Activated CD4-positive, alpha-beta T cell treated with anti-CD3 and anti-CD28 coated beads, Interleukin-2, amount 50 U/mL, for 48 hours (primary cell): ENCODE measurements around the gene SMIM44.

ENCODE experiments used
- DNase-seq, 2 experiments: peaks; one replicate each; pipeline ENCODE4 v3.0.0-alpha.2; 2020

The SMIM44 gene

GRCh38 chr19:3499738-3500428, 16.6 kb upstream of the SMIM44 start:
- peak in 1 of 2 experiments; percentile 17 for DNase-seq

GRCh38 chr19:3497757-3498520, 14.7 kb upstream of the SMIM44 start:
- DNase-seq, result no peak

DNA sequence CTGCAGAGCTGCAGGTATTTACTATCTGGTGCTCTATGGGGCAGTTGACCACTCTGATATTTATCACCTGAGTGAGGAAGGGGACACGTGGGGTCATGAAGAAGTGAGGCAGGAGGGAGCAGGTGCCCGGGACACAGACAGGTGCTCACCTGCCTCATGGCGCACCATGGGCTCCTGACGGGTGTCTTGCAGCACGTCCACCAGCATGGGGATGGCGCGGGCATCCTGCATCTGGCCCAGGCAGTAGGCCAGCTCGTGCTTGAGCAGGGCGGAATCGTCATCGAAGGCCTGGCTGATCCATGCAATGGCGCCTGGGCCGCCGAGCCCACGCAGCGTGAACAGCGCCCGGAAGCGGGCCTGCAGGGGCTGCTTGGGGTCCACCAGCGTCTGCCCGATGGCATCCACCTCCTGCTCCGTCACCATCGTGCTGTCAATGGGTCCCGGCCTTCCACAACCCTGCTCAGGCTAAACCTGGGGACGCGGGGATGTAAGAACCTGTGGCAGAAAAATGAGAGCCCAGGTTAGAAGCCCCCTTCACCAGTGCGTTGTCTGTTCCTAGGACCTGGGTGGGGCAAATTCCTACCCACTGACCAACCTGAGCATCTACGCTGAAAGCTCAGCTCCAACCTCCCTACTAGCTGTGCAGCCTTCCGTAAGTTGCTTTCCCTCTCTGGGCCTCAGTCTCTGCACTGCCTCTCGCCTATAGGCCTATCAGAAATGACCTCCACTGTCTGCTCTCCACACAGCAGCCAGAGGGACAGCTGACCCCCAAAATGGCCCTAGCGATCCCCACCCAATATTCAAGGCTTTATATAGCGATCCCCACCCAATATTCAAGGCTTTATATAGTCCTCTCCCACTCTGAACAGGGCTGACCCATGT, 13.4 kb upstream of the SMIM44 start:
- no peak for DNase-seq

GRCh38 chr19:3494559-3494958, 11.3 kb upstream of the SMIM44 start:
- peak; percentile 67 to 75 for DNase-seq

- peak; percentile 49 to 61 for DNase-seq
Measured at GRCh38 chr19:3494051-3494450, 10.8 kb upstream of the SMIM44 start.

DNA sequence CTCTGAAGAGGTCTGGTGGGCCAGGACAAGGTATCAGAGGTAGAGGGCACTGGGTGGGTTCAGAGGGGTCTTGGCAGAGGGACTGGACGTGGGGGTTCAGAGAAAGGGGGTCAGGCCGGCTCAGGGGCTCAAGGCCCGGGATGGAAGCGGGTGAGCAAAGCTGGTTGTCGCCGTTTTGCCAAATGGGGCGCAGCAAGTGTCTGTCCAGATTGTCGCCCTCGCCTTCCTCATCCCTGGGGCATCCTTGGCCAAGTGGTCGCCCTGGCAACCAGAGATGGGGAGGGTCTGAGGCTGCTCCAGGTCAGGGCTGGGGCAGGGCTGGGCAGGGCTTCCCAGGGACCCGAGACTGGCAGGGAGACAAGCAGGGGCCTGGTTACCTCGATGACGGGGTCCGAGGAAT, 10.4 kb upstream of the SMIM44 start:
- no peak for DNase-seq

GRCh38 chr19:3492919-3493318, 9.7 kb upstream of the SMIM44 start:
- no peak for DNase-seq

GRCh38 chr19:3492131-3492839, 9.0 kb upstream of the SMIM44 start:
- DNase-seq, result no peak

DNA sequence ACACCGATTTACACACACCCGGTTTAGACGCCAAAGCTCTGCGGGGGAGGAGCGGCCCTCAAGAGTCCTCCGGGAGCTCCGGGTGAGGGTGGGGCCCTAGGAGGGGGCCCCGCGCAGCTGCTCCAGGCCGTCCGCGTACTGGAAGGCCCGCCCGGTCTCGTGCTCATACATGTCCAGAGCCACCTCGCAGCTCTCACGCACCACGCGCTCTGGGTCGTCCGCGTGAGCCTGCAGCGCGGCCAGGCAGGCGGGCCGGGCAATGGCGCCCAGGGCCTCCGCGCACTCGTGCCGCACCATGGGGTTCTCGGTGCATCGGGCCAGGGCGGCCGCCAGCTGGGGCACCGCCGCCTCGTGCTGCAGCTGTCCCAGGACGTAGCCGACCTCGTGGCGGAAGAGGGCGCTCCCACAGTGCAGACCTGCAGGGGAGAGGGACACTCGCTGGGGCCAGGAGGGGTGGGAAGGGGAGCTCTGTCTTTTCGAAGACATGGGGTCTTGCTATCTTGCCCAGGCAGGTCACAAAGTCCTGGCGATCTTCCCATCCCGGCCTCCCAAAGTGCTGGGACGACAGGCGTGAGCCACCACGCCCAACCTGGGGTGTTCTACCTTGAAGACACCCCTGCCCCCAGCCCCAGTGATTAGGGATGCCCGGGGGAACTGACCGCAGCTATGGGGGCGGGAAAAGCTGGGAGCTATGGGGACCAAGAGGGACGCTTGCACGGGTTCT, 8.3 kb upstream of the SMIM44 start:
- no peak for DNase-seq

GRCh38 chr19:3482507-3483225, 575 bp downstream of the SMIM44 start:
- DNase-seq, result no peak

- no peak for DNase-seq
Measured at GRCh38 chr19:3481241-3482090, 1.8 kb downstream of the SMIM44 start.

DNA sequence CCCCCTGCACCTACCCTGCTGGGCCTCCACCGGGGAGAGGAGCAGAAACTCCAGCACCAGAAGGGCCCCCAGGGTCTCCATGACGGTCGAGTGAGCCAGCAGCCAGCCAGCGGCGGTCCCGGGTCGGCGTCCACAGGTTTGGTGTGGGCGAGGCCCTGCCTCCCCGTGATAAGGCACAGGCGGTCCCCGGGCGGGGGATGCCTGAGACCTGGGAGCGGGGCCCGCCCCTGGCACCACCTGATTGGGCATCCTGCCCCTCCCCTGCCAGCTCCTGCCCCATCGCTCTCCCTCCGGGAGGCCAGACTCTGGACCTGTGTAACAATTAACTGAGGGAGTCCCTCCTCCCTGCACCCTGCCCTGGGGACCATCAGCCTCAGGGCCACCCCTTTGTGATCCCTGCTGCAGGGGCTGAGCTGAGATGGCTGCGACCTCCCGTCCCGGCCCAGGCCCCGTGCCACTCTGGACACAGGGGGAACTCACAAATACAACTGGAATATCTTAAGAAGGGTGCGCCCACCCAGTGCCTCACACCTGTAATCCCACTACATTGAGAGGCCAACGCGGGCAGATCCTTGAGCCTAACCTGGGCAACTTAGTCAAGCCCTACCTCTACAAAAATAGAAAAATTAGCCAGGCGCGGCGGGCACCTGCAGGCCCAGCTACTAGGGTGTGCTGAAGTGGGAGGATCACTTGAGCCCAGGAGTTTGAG, 2.7 kb downstream of the SMIM44 start, which contains the start of gene SMIM24:
Gene SMIM24, minus strand, starts transcription at position 143 of the 709 bp plus-strand sequence. Its CDS starts 62 bp downstream, at position 81.
- DNase-seq, result no peak

DNA sequence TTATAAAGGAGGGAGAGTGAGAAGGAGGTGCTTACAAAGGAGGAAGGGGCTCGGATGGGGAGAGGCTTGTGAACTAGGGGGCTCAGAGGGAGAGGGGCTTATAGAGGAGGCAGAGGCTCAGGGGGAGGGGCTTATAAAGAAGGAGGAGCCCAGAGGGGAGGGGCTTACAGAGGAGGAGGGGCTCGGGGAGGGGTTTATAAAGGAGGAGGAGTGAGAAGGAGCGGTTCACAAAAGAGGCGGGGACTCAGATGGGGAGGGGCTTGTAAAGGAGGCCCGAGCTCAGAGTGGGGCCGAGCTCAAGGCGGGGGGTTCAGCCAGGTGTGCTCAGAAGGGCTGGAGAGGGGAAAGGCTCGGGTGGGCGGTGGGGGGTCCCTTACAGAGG, 3.4 kb downstream of the SMIM44 start:
- peak; percentile 20 to 25 for DNase-seq

GRCh38 chr19:3479177-3479833, 3.9 kb downstream of the SMIM44 start:
- DNase-seq, result peak; percentile 36 to 39

DNA sequence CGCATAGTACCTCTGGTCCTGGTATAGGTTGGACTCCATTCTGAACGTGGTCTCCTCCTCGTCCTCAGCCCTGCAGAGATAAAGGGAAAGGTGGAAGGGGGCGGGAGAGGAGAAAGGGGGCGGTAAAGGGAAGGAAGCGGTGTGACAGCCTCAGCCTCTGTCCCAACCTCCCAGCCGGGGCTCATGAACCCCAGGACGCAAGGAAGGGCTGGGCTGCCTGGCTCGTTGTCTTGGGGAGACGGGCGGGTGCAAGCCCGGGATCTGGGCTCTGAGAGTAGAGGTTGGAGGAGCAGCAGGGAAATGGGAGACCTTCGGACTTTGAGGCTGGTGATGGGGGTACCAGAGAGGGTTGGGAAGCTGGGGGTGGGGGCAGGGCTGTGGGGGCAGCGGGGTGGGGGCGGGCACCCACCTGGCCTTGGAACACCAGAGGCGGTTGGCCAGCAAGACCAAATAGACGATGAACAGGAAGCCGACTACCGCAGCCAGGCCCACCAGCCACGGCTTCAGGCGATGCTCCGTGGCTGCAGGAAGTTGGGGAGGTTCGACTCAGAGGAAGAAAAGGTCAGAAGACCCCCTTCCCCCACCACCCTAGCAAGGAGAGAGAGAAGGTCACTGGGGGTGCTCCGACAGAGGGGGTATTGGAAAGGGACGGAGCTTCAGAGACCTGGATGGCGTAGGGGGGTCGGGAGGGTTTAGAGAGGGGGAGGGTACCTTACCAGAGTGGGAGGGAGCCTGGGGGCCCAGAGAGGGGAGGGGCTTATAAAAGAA, 4.6 kb downstream of the SMIM44 start:
- DNase-seq, result no peak

GRCh38 chr19:3477951-3478350, 5.3 kb downstream of the SMIM44 start:
- DNase-seq, result no peak

- DNase-seq, result no peak
Measured at GRCh38 chr19:3477506-3477905, 5.7 kb downstream of the SMIM44 start.

GRCh38 chr19:3476830-3477229, 6.4 kb downstream of the SMIM44 start:
- no peak for DNase-seq
